Measurements from ENCODE around the gene COG2.

COG2 gene

DNA sequence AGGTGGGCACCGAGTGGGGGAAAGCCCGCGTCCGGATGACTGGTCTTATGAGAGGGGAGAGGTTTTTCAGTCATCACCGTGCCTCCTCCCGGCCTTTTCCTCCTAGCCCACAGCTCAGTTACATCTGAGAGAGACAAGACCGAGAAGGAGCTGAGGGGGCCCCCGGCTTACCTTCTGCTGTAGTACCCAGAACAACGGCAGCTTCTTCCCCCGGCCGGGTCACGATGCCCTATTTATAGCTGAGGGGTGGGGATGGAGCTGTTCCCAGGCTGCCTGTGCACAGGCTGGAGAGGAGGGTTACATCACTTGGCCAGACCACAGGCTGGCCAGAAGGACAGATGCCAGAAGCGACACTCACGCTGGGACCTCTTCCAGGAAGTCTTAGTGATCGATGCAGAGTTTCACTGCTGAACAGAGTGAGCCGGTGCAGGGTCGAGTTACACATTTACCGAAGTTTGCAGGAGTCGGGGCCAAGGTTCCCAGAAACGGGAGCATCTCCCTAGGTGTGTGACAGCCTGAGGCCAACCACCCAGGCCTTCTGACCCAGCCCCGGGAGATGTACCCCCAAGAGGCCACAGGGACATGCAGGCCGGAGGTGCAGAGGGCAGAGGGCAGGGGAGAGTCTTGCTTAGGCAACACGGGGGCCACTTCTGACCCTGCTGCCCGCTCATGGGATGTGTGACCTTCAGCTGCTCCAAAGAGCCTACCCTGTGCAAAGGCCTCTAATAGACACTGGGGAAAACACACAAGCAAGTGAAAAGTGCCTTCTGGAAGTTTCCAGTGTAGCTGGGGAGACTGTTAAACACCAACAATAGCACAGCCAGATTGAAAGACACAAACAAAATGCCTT is 71.9 kb downstream of the COG2 start, which contains the start of gene AGT:
Gene AGT, minus strand, starts transcription at position 208 of the 850 bp plus-strand sequence. CDS start 3,299 bp downstream, outside the sequence.
- no peaks in the 10 kb centered on the region for H3K36me3 ChIP-seq (ENCODE audit: control insufficient read depth in 2 of 2, insufficient read depth in 1 of 2, low read length in 2 of 2)

GRCh38 chr1:230715510-230715909 is 73.2 kb downstream of the COG2 start:
- H3K36me3 ChIP-seq (ENCODE audit: control insufficient read depth in 2 of 2, insufficient read depth in 1 of 2, low read length in 2 of 2), result no peaks in the 10 kb centered on the region
- no peaks in the 10 kb centered on the region for H3K9me3 ChIP-seq (ENCODE audit: control insufficient read depth, insufficient read depth, low read depth, low read length)
- no peak overlapping the region for H3K27ac ChIP-seq (ENCODE audit: extremely low read depth, low read depth, low read length)
- ChIA-PET POLR2A (interaction anchor here (1.0 kb wide), 1 partner anchor 11 kb away, joined by 3 read pairs; no protein-coding TSS in a partner anchor), CTCF (no interaction called here)
- no peaks in the 10 kb centered on the region for H3K4me1 ChIP-seq (ENCODE audit: control insufficient read depth, insufficient read depth, low read length)
- TF ChIP-seq ZNF707 (tag by site-specific recombination; IDR thresholded peaks at IDR 0.05) (no peak), SP3 (tag by site-specific recombination; IDR thresholded peaks at IDR 0.05) (no peak), ZSCAN4 (tag by site-specific recombination; IDR thresholded peaks at IDR 0.05) (no peak), ZBTB7A (tag by site-specific recombination; IDR thresholded peaks at IDR 0.05; ENCODE audit: low read depth) (no peak), ZFP37 (tag by site-specific recombination; IDR thresholded peaks at IDR 0.05) (no peak), KLF1 (tag by site-specific recombination; IDR thresholded peaks at IDR 0.05) (no peak), ZNF174 (tag by site-specific recombination; IDR thresholded peaks at IDR 0.05) (no peak), ZNF629 (tag by site-specific recombination; IDR thresholded peaks at IDR 0.05) (no peak), SP2 (tag by site-specific recombination; IDR thresholded peaks at IDR 0.05) (no peak), ZNF48 (tag by site-specific recombination; IDR thresholded peaks at IDR 0.05) (no peak)
- TF ChIP-seq, protein P1, sequence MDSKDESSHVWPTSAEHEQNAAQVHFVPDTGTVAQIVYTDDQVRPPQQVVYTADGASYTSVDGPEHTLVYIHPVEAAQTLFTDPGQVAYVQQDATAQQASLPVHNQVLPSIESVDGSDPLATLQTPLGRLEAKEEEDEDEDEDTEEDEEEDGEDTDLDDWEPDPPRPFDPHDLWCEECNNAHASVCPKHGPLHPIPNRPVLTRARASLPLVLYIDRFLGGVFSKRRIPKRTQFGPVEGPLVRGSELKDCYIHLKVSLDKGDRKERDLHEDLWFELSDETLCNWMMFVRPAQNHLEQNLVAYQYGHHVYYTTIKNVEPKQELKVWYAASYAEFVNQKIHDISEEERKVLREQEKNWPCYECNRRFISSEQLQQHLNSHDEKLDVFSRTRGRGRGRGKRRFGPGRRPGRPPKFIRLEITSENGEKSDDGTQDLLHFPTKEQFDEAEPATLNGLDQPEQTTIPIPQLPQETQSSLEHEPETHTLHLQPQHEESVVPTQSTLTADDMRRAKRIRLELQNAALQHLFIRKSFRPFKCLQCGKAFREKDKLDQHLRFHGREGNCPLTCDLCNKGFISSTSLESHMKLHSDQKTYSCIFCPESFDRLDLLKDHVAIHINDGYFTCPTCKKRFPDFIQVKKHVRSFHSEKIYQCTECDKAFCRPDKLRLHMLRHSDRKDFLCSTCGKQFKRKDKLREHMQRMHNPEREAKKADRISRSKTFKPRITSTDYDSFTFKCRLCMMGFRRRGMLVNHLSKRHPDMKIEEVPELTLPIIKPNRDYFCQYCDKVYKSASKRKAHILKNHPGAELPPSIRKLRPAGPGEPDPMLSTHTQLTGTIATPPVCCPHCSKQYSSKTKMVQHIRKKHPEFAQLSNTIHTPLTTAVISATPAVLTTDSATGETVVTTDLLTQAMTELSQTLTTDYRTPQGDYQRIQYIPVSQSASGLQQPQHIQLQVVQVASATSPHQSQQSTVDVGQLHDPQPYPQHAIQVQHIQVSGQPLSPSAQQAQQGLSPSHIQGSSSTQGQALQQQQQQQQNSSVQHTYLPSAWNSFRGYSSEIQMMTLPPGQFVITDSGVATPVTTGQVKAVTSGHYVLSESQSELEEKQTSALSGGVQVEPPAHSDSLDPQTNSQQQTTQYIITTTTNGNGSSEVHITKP (tag by site-specific recombination; IDR thresholded peaks at IDR 0.05), result no peak
- TF ChIP-seq, protein P2, sequence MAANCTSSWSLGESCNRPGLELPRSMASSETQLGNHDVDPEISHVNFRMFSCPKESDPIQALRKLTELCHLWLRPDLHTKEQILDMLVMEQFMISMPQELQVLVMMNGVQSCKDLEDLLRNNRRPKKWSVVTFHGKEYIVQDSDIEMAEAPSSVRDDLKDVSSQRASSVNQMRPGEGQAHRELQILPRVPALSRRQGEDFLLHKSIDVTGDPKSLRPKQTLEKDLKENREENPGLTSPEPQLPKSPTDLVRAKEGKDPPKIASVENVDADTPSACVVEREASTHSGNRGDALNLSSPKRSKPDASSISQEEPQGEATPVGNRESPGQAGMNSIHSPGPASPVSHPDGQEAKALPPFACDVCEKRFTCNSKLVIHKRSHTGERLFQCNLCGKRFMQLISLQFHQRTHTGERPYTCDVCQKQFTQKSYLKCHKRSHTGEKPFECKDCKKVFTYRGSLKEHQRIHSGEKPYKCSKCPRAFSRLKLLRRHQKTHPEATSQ (tag by site-specific recombination; IDR thresholded peaks at IDR 0.05), result no peak
- TF ChIP-seq, protein P3, sequence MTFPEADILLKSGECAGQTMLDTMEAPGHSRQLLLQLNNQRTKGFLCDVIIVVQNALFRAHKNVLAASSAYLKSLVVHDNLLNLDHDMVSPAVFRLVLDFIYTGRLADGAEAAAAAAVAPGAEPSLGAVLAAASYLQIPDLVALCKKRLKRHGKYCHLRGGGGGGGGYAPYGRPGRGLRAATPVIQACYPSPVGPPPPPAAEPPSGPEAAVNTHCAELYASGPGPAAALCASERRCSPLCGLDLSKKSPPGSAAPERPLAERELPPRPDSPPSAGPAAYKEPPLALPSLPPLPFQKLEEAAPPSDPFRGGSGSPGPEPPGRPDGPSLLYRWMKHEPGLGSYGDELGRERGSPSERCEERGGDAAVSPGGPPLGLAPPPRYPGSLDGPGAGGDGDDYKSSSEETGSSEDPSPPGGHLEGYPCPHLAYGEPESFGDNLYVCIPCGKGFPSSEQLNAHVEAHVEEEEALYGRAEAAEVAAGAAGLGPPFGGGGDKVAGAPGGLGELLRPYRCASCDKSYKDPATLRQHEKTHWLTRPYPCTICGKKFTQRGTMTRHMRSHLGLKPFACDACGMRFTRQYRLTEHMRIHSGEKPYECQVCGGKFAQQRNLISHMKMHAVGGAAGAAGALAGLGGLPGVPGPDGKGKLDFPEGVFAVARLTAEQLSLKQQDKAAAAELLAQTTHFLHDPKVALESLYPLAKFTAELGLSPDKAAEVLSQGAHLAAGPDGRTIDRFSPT (tag by site-specific recombination; IDR thresholded peaks at IDR 0.05), result no peak
- no peak overlapping the region for H3K4me3 ChIP-seq (ENCODE audit: low read depth, low read length)

More for the DNA sequence above, 71.9 kb downstream of the COG2 start, which contains the start of gene AGT:
- Histone ChIP-seq H3K4me3 (ENCODE audit: low read depth, low read length) (no peak within 1 kb of the TSS), H3K4me1 (ENCODE audit: control insufficient read depth, insufficient read depth, low read length) (no peaks in the 10 kb centered on the region), H3K27ac (ENCODE audit: extremely low read depth, low read depth, low read length) (no peak within 1 kb of the TSS), H3K9me3 (ENCODE audit: control insufficient read depth, insufficient read depth, low read depth, low read length) (no peaks in the 10 kb centered on the region)
- POLR2A ChIA-PET, result no interaction called here
- CTCF ChIA-PET, result interaction anchor here (0.5 to 1.3 kb wide), 3 partner anchors 46 to 394 kb away, joined by 3 to 4 read pairs (median 3); no protein-coding TSS in a partner anchor
- TF ChIP-seq ZNF785 (tag by site-specific recombination; IDR thresholded peaks at IDR 0.05) (no peak), ZNF707 (tag by site-specific recombination; IDR thresholded peaks at IDR 0.05) (no peak), ZBTB7A (tag by site-specific recombination; IDR thresholded peaks at IDR 0.05; ENCODE audit: low read depth) (no peak), ZNF138 (tag by site-specific recombination; IDR thresholded peaks at IDR 0.05; ENCODE audit: borderline replicate concordance) (no peak), ZBTB8A (tag by site-specific recombination; IDR thresholded peaks at IDR 0.05) (no peak)
- TF ChIP-seq, protein P4, sequence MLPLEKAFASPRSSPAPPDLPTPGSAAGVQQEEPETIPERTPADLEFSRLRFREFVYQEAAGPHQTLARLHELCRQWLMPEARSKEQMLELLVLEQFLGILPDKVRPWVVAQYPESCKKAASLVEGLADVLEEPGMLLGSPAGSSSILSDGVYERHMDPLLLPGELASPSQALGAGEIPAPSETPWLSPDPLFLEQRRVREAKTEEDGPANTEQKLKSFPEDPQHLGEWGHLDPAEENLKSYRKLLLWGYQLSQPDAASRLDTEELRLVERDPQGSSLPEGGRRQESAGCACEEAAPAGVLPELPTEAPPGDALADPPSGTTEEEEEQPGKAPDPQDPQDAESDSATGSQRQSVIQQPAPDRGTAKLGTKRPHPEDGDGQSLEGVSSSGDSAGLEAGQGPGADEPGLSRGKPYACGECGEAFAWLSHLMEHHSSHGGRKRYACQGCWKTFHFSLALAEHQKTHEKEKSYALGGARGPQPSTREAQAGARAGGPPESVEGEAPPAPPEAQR (tag by site-specific recombination; IDR thresholded peaks at IDR 0.05), result no peak
